ENCODE measurements around the gene UVRAG. TPM values are rescaled to one million over a fixed set of nuclear protein-coding genes. Genes with fewer than 3 reads are reported as not detected.

The UVRAG gene
- total and polyA plus RNA-seq, 2 of the 13 experiments (the other 11 are each of a cell fraction or from before 2014, with no cell fraction given), result 9.7 to 17.3 TPM

- H2AFZ ChIP-seq (ENCODE audit: low read length), result no peak overlapping the region
- DNase-seq (ENCODE audit: low spot score) (no peak), FAIRE-seq (no peak), ATAC-seq (no peak)
- BruUV-seq (replicated peaks), result no TSS peak
- in situ Hi-C loops (cut with HindIII; ENCODE audit: extremely low pct_ligation_motif_present, low pct_unique_long_range_greater_than_20kb) (no loop called here), intact Hi-C loops (cut with micrococcal nuclease; ENCODE audit: unreplicated experiment) (no loop called here)
- H3K27ac ChIP-seq (ENCODE audit: extremely low read length, insufficient read depth, low read length), result no peak overlapping the region
- H3K9me3 ChIP-seq (ENCODE audit: low read length), result no peaks in the 10 kb centered on the region
- H3K4me1 ChIP-seq (ENCODE audit: insufficient read depth, low read length), result no peaks in the 10 kb centered on the region
- no peaks in the 10 kb centered on the region for H4K20me1 ChIP-seq (ENCODE audit: insufficient read depth, low read length)
- no peaks in the 10 kb centered on the region for H3K27me3 ChIP-seq (ENCODE audit: control insufficient read depth in 1 of 2, insufficient read depth in 2 of 2, low read length in 2 of 2)
- ChIA-PET CTCF (ENCODE audit: low intra/inter-chr PET ratio, low total read pairs) (no interaction called here), POLR2A (no interaction called here)
- no peaks in the 10 kb centered on the region for H3K36me3 ChIP-seq (replicated peaks in 1 of 2; ENCODE audit: control insufficient read depth in 1 of 2, insufficient read depth in 2 of 2, low read length in 2 of 2)
- no peak overlapping the region for H3K4me2 ChIP-seq (ENCODE audit: low read depth, low read length)
- H3K9ac ChIP-seq (ENCODE audit: insufficient read depth, low read depth, low read length), result no peak overlapping the region
- H3K79me2 ChIP-seq (ENCODE audit: insufficient read depth, low read length), result no peaks in the 10 kb centered on the region
- no peak for TF ChIP-seq LCORL (IDR thresholded peaks at IDR 0.05)
- TF ChIP-seq LCORL (CRISPR knock-in tag; IDR thresholded peaks at IDR 0.05), result no peak
- TF ChIP-seq SIX1 (CRISPR knock-in tag; IDR thresholded peaks at IDR 0.05; ENCODE audit: borderline replicate concordance), result no peak
- no peak for TF ChIP-seq ZNF615 (CRISPR knock-in tag; IDR thresholded peaks at IDR 0.05; ENCODE audit: borderline replicate concordance)
- TF ChIP-seq PHF20 (CRISPR knock-in tag; IDR thresholded peaks at IDR 0.05), result no peak
- no peak for TF ChIP-seq TOPORS (CRISPR knock-in tag; IDR thresholded peaks at IDR 0.05)
- TF ChIP-seq SP140L (CRISPR knock-in tag; IDR thresholded peaks at IDR 0.05; ENCODE audit: borderline replicate concordance), result no peak
- TF ChIP-seq HOXA5 (CRISPR knock-in tag; IDR thresholded peaks at IDR 0.05), result no peak
- no peak for TF ChIP-seq ZMYM3 (CRISPR knock-in tag; IDR thresholded peaks at IDR 0.05)
- TF ChIP-seq ZNF34 (CRISPR knock-in tag; IDR thresholded peaks at IDR 0.05; ENCODE audit: borderline replicate concordance), result no peak
- TF ChIP-seq TMF1 (CRISPR knock-in tag; IDR thresholded peaks at IDR 0.05; ENCODE audit: low read depth), result no peak
- no peak for TF ChIP-seq ZNF574 (CRISPR knock-in tag; IDR thresholded peaks at IDR 0.05)
- TF ChIP-seq SETDB1 (CRISPR knock-in tag; IDR thresholded peaks at IDR 0.05; ENCODE audit: borderline replicate concordance), result no peak
- no peak for TF ChIP-seq ZXDC (CRISPR knock-in tag; IDR thresholded peaks at IDR 0.05)
- TF ChIP-seq KLF6 (CRISPR knock-in tag; IDR thresholded peaks at IDR 0.05), result no peak
- TF ChIP-seq HMG20B (CRISPR knock-in tag; conservative IDR thresholded peaks at IDR 0.05), result no peak
- no peak for TF ChIP-seq ZNF781 (CRISPR knock-in tag; IDR thresholded peaks at IDR 0.05; ENCODE audit: borderline replicate concordance, not compliant biosample characterization)
- no peak for TF ChIP-seq ZNF225 (CRISPR knock-in tag; IDR thresholded peaks at IDR 0.05)
- WGBS (ENCODE audit: low lambda C conversion rate), result 89% methylated on average over 4 of the region's 5 CpGs
- no peak overlapping the region for H3K4me3 ChIP-seq (replicated peaks in 1 of 3; ENCODE audit: insufficient read depth in 1 of 3, low read depth in 2 of 3, low read length in 3 of 3)
Observed at GRCh38 chr11:75955443-75955842, 140.4 kb downstream of the UVRAG start.

Measured in HepG2 (cell line).